IMR-90 (cell line): Measurements from ENCODE around the gene ZNF775. TPM values are rescaled to one million over a fixed set of nuclear protein-coding genes. Genes with fewer than 3 reads are reported as not detected.

Experiments used
- ATAC-seq: fragments of 200-7000 bp; cut with Tn5 transposase; 2 replicates; pipeline ENCODE4 v1.9.1; 2020; ENCODE audit warnings: low read depth, mild to moderate bottlenecking, moderate library complexity
- BruUV-seq: library from RNA; stranded (reverse); fragments of 400-500 nt; replicated peaks from 2 replicates; lab custom pipeline; 2021; lab: Mats Ljungman, UMichigan
- CTCF ChIA-PET: fragments of 300-600 bp; formaldehyde crosslinking; extraction: SDS; loops from one replicate; lab custom pipeline; 2021; ENCODE audit warnings: antibody characterized with exemption; lab: Yijun Ruan, JAX
- POLR2A ChIA-PET: fragments of 300-600 bp; sonication (Branson Sonifier 250); formaldehyde crosslinking; loops from one replicate; lab custom pipeline; 2022; ENCODE audit warnings: antibody characterized with exemption; ENCODE audit not compliant: unreplicated experiment; lab: Charles Lee
- DNase-seq: peaks from one replicate; pipeline ENCODE4 v3.0.0; 2013
- H2AFZ ChIP-seq: replicated peaks from 2 replicates; pipeline ENCODE3; 2013; ENCODE audit warnings: low read length, mild to moderate bottlenecking; ENCODE audit not compliant: poor library complexity
- H2AK5ac ChIP-seq: 2 replicates; pipeline ENCODE4 v1.6.1; 2013; ENCODE audit warnings: low read depth, low read length, inconsistent platforms
- H2AK9ac ChIP-seq: replicated peaks from 2 replicates; pipeline ENCODE3; 2013; ENCODE audit warnings: mild to moderate bottlenecking, low read depth, low read length, moderate library complexity; ENCODE audit not compliant: poor library complexity
- H2BK120ac ChIP-seq: 2 replicates; pipeline ENCODE4 v1.6.1; 2013; ENCODE audit warnings: low read depth, low read length, inconsistent platforms
- H2BK15ac ChIP-seq: 3 replicates; pipeline ENCODE4 v1.6.1; 2013; ENCODE audit warnings: low read depth, low read length, inconsistent platforms
- H2BK20ac ChIP-seq: 2 replicates; pipeline ENCODE4 v1.6.1; 2013; ENCODE audit warnings: low read depth, mild to moderate bottlenecking, inconsistent platforms, low read length, moderate library complexity
- H2BK5ac ChIP-seq: 2 replicates; pipeline ENCODE4 v1.6.1; 2013; ENCODE audit warnings: mild to moderate bottlenecking, low read depth, low read length, inconsistent platforms; ENCODE audit not compliant: poor library complexity, severe bottlenecking
- H3K14ac ChIP-seq: replicated peaks from 2 replicates; pipeline ENCODE4 v1.6.1; 2013; ENCODE audit warnings: low read depth, low read length, inconsistent platforms
- H3K18ac ChIP-seq: 2 replicates; pipeline ENCODE4 v1.6.1; 2013; ENCODE audit warnings: low read depth, low read length, control low read depth
- H3K23ac ChIP-seq: 2 replicates; pipeline ENCODE4 v1.6.1; 2013; ENCODE audit warnings: low read depth, low read length, inconsistent platforms
- H3K27ac ChIP-seq: 2 replicates; pipeline ENCODE4 v1.5.1; 2013; ENCODE audit warnings: mild to moderate bottlenecking, control low read depth, low read length; ENCODE audit not compliant: insufficient read depth
- H3K27me3 ChIP-seq: 2 replicates; pipeline ENCODE4 v1.6.1; 2013; ENCODE audit warnings: low read length; ENCODE audit not compliant: control insufficient read depth, insufficient read depth
- H3K36me3 ChIP-seq: 2 replicates; pipeline ENCODE4 v1.6.1; 2013; ENCODE audit warnings: low read length, mixed read lengths; ENCODE audit not compliant: control insufficient read depth, insufficient read depth
- H3K4ac ChIP-seq: 2 replicates; pipeline ENCODE4 v1.6.1; 2013; ENCODE audit warnings: low read depth, low read length, inconsistent platforms
- H3K4me1 ChIP-seq: 2 replicates; pipeline ENCODE4 v1.6.1; 2013; ENCODE audit warnings: low read length, mixed read lengths; ENCODE audit not compliant: control insufficient read depth, insufficient read depth
- H3K4me2 ChIP-seq: 2 replicates; pipeline ENCODE4 v1.6.1; 2013; ENCODE audit warnings: low read depth, mild to moderate bottlenecking, control low read depth, low read length, moderate library complexity
- H3K4me3 ChIP-seq: 2 replicates; pipeline ENCODE4 v1.5.1; 2013; ENCODE audit warnings: low read depth, mild to moderate bottlenecking, control low read depth, low read length, moderate library complexity; ENCODE audit not compliant: insufficient read depth
- H3K56ac ChIP-seq: 2 replicates; pipeline ENCODE4 v1.6.1; 2013; ENCODE audit warnings: low read length, inconsistent platforms; ENCODE audit not compliant: insufficient read depth; ENCODE audit errors: extremely low read depth
- H3K79me1 ChIP-seq, 2 experiments: 2 replicates each; pipeline ENCODE4 v1.6.1; 2013; ENCODE audit warnings: low read length in 2 of 2, inconsistent platforms in 1 of 2, low read depth in 1 of 2
- H3K9ac ChIP-seq: 2 replicates; pipeline ENCODE4 v1.6.1; 2013; ENCODE audit warnings: low read depth, low read length, control low read depth
- H3K9me1 ChIP-seq: 2 replicates; pipeline ENCODE4 v1.6.1; 2013; ENCODE audit warnings: low read length, inconsistent platforms; ENCODE audit not compliant: insufficient read depth
- H3K9me3 ChIP-seq: 2 replicates; pipeline ENCODE4 v1.6.1; 2013; ENCODE audit warnings: low read length; ENCODE audit not compliant: control insufficient read depth, insufficient read depth
- H4K20me1 ChIP-seq: 2 replicates; pipeline ENCODE4 v1.6.1; 2013; ENCODE audit warnings: low read length, inconsistent platforms; ENCODE audit not compliant: insufficient read depth
- H4K5ac ChIP-seq: 2 replicates; pipeline ENCODE4 v1.6.1; 2013; ENCODE audit warnings: mild to moderate bottlenecking, low read depth, low read length, control low read depth
- H4K8ac ChIP-seq, 2 experiments: 2 replicates each; pipeline ENCODE4 v1.6.1; 2013; ENCODE audit warnings: low read depth in 2 of 2, low read length in 2 of 2, control low read depth in 1 of 2, inconsistent platforms in 1 of 2
- H4K91ac ChIP-seq: 2 replicates; pipeline ENCODE4 v1.6.1; 2013; ENCODE audit warnings: low read depth, low read length, inconsistent platforms; ENCODE audit not compliant: insufficient read depth
- BHLHE40 ChIP-seq: fragments of 150-350 bp; IDR thresholded peaks from 2 replicates; pipeline ENCODE4 v1.6.1; 2016; ENCODE audit warnings: mild to moderate bottlenecking, low read depth, low read length
- CEBPB ChIP-seq: IDR thresholded peaks from 2 replicates; pipeline ENCODE4 v1.6.1; 2012; ENCODE audit warnings: low read depth, low read length, improper control_type of control experiment
- CTCF ChIP-seq: conservative IDR thresholded peaks from 2 replicates; pipeline ENCODE4 v1.5.1; 2012; ENCODE audit warnings: mild to moderate bottlenecking, low read depth, low read length, improper control_type of control experiment
- FOS ChIP-seq: fragments of 150-350 bp; IDR thresholded peaks from 2 replicates; pipeline ENCODE4 v1.6.1; 2016; ENCODE audit warnings: low read depth, low read length
- MAZ ChIP-seq: IDR thresholded peaks from 2 replicates; pipeline ENCODE4 v1.6.1; 2012; ENCODE audit warnings: low read depth, mild to moderate bottlenecking, low read length, improper control_type of control experiment, moderate library complexity, borderline replicate concordance
- MXI1 ChIP-seq: IDR thresholded peaks from 2 replicates; pipeline ENCODE4 v1.6.1; 2012; ENCODE audit warnings: low read depth, mild to moderate bottlenecking, low read length, moderate library complexity, borderline replicate concordance
- NFE2L2 ChIP-seq: fragments of 150-350 bp; IDR thresholded peaks from 2 replicates; pipeline ENCODE4 v1.6.1; 2016; ENCODE audit warnings: low read depth, mild to moderate bottlenecking, low read length
- POLR2A ChIP-seq: IDR thresholded peaks from 2 replicates; pipeline ENCODE4 v1.6.1; 2012; ENCODE audit warnings: mild to moderate bottlenecking, low read depth, low read length
- RCOR1 ChIP-seq: IDR thresholded peaks from 2 replicates; pipeline ENCODE4 v1.6.1; 2012; ENCODE audit warnings: mild to moderate bottlenecking, low read length, improper control_type of control experiment; ENCODE audit not compliant: insufficient replicate concordance
- RFX5 ChIP-seq: IDR thresholded peaks from 2 replicates; pipeline ENCODE4 v1.8.0; 2012; ENCODE audit warnings: low read depth, mild to moderate bottlenecking, low read length, moderate library complexity
- SMC3 ChIP-seq: fragments of 150-350 bp; IDR thresholded peaks from 2 replicates; pipeline ENCODE4 v1.6.1; 2016; ENCODE audit warnings: low read depth, mild to moderate bottlenecking, antibody characterized with exemption, low read length, moderate library complexity
- USF2 ChIP-seq: fragments of 150-350 bp; IDR thresholded peaks from 2 replicates; pipeline ENCODE4 v1.6.1; 2017; ENCODE audit warnings: mild to moderate bottlenecking, antibody characterized with exemption, low read length, low read depth
- WGBS, 2 experiments: methylation state at CpG; one replicate each; pipeline versions ENCODE4 v1.1.5 to v1.1.7; 2013; ENCODE audit warnings: missing lambda C conversion rate in 2 of 2; ENCODE audit not compliant: insufficient read length in 1 of 2; ENCODE audit errors: extremely low coverage in 2 of 2; 5-methylcytosine and 5-hydroxymethylcytosine counted together
- dilution Hi-C: fragments of 300-500 bp; cut with HindIII; formaldehyde crosslinking; loops from one replicate; pipeline ENCODE4 v1.14.3; 2018; ENCODE audit warnings: low sequenced_read_pairs; ENCODE audit not compliant: unreplicated experiment
- in situ Hi-C: fragments of 300-500 bp; cut with MboI; formaldehyde crosslinking; loops from 3 replicates; pipeline ENCODE4 v1.14.3; 2019; ENCODE audit warnings: low sequenced_read_pairs, inconsistent platforms, mixed read lengths
- intact Hi-C: fragments of 100-400 bp; cut with micrococcal nuclease; formaldehyde crosslinking; loops from 2 replicates; pipeline ENCODE4 v1.10.0; 2022
- polyA plus RNA-seq, 3 experiments: library from polyadenylated mRNA; depleted of rRNA; stranded (reverse); fragments of >200 nt; gene quantifications; 2 replicates each; pipeline ENCODE4 v1.2.3, GENCODE V29; 2012; ENCODE audit warnings: low replicate concordance in 1 of 3
- total RNA-seq: library from RNA; depleted of rRNA; stranded (reverse); fragments of >200 nt; gene quantifications from 2 replicates; pipeline ENCODE4 v1.2.3, GENCODE V29; 2012
- TF ChIP-seq, protein P1 (sequence below): fragments of 150-350 bp; IDR thresholded peaks from 2 replicates; pipeline ENCODE4 v1.6.1; 2016; ENCODE audit warnings: low read depth, mild to moderate bottlenecking, low read length, moderate library complexity, borderline replicate concordance

Gene ZNF775
- total and polyA plus RNA-seq, 2 of the 4 experiments (the other 2 are of a cell fraction) = 1.4 to 2.6 TPM

DNA sequence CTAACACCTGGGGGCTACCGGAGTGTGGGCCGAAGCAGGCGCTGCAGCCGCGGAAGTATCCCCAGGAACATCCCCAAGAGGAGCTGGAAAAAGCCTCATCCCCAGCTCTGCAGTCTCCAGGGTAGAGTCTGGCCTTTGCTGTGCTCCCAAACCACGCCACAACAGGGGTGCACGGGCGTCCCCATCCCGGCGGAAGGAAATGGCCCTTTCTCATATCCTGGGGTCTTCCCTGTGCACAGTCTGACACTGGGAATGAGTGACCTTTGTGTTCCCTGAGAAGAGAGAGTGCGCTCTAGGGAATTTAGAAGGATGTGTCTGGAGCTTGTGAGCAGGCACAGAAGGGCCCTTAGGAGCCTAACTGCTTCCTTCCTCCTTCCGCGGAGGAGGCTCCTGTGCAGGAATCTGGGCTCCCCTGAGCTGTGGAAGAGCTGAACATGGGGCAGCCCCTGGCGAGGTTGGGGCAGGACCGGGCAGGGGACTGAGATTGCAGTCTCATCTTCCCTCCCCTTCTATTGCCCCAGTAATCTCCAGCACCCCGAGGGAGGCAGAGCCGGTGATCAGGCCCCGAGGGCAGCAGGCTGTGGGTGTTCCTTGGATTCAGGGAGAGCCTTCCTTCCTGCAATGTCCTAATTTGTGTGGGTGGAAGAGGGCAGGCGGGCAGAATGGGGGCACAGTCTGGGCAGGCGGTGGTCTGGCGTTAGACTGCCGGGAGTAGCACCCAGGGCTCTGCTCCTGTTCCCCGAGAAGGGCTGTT lies 9.2 kb upstream of the ZNF775 start:
- Histone ChIP-seq H3K9me1 (no peaks in the 10 kb centered on the region; the same call in 1 of the 2 replicates), H3K4me1 (peaks cover 18% of the 10 kb centered on the region), H2BK20ac (no peak overlapping the region), H3K14ac (peak overlapping the region; percentile 99), H3K27me3 (no peaks in the 10 kb centered on the region), H3K4me2 (peak overlapping the region; percentile 97), H3K27ac (peak overlapping the region; percentile 85), H3K23ac (peak overlapping the region; percentile 99; the same call in 1 of the 2 replicates), H3K9me3 (no peaks in the 10 kb centered on the region), H3K4me3 (peak overlapping the region; percentile 81), H2AK5ac (peak overlapping the region; percentile 89), H3K56ac (peak overlapping the region; percentile 93), H2AFZ (peak overlapping the region; percentile 97), H3K79me1 (peaks cover 21 to 44% of the 10 kb centered on the region in 2 experiments; a peak in 3 of 4 replicates), H3K9ac (peak overlapping the region; percentile 81), H2BK120ac (peak overlapping the region; percentile 86), H4K5ac (peak overlapping the region; percentile 11; the same call in 1 of the 2 replicates), H2AK9ac (peak overlapping the region; percentile 93), H3K36me3 (peaks cover 38% of the 10 kb centered on the region), H2BK15ac (peak overlapping the region; percentile 46; the same call in 1 of the 3 replicates), H3K4ac (peak overlapping the region; percentile 98), H2BK5ac (peak overlapping the region; percentile 79), H4K8ac (peak overlapping the region; percentile 56 to 92; a peak in 3 of 4 replicates), H4K20me1 (peaks cover 9% of the 10 kb centered on the region), H4K91ac (peak overlapping the region; percentile 97), H3K18ac (0 out of 2 replicates have a peak overlapping the region, but pooled peaks have one; percentile 9)
- ATAC-seq = 0 out of 2 replicates have a peak, but pooled peaks have one; percentile 1
- POLR2A ChIA-PET = interaction anchor here (0.6 to 1.7 kb wide), 2 partner anchors 35 to 53 kb away, joined by 3 to 5 read pairs; no protein-coding TSS in a partner anchor
- CTCF ChIA-PET = interaction anchor here (0.8 to 1.1 kb wide), 4 partner anchors 8 to 64 kb away, joined by 3 to 5 read pairs (median 3); no protein-coding TSS in a partner anchor
- WGBS, 2 experiments = 85% methylated on average over 4 of the region's 23 CpGs; no CpG with 5 or more reads in 1 of the 2 experiments
- dilution Hi-C loops = no loop called here
- intact Hi-C loops = loop anchor here (1.0 kb wide), 1 partner anchor 35 kb away; no protein-coding TSS in a partner anchor
- BruUV-seq = no TSS peak
- in situ Hi-C loops = no loop called here
- no peak for DNase-seq
- TF ChIP-seq USF2 = no peak
- TF ChIP-seq RFX5 = no peak
- no peak for TF ChIP-seq NFE2L2
- TF ChIP-seq FOS = no peak
- TF ChIP-seq MXI1 = no peak
- no peak for TF ChIP-seq MAZ
- TF ChIP-seq, protein P1, sequence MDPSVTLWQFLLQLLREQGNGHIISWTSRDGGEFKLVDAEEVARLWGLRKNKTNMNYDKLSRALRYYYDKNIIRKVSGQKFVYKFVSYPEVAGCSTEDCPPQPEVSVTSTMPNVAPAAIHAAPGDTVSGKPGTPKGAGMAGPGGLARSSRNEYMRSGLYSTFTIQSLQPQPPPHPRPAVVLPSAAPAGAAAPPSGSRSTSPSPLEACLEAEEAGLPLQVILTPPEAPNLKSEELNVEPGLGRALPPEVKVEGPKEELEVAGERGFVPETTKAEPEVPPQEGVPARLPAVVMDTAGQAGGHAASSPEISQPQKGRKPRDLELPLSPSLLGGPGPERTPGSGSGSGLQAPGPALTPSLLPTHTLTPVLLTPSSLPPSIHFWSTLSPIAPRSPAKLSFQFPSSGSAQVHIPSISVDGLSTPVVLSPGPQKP = no peak
- no peak for TF ChIP-seq CTCF
- TF ChIP-seq RCOR1 = no peak
- no peak for TF ChIP-seq BHLHE40
- TF ChIP-seq CEBPB = no peak
- TF ChIP-seq POLR2A = no peak
- no peak for TF ChIP-seq SMC3
